Neuronal stem cell (in vitro differentiated cells): Measurements from ENCODE around the gene SETD1B.
A peak's percentile ranks its signal among the peaks of the same experiment; 100 is the strongest.

Experiments
- DNase-seq: peaks from one replicate; pipeline ENCODE4 v3.0.0-alpha.2; 2013; ENCODE audit warnings: low spot score
- H2AFZ ChIP-seq: one replicate; pipeline ENCODE4 v1.6.1; 2013; ENCODE audit warnings: mild to moderate bottlenecking, low read length, inconsistent platforms
- H2AK5ac ChIP-seq: 2 replicates; pipeline ENCODE4 v1.6.1; 2013; ENCODE audit warnings: low read depth, mild to moderate bottlenecking, inconsistent platforms, low read length, moderate library complexity, mixed read lengths
- H2BK120ac ChIP-seq: 2 replicates; pipeline ENCODE4 v1.6.1; 2013; ENCODE audit warnings: low read depth, mild to moderate bottlenecking, inconsistent platforms, low read length, moderate library complexity, mixed read lengths
- H2BK12ac ChIP-seq: one replicate; pipeline ENCODE4 v1.6.1; 2013; ENCODE audit warnings: low read length, inconsistent platforms
- H2BK15ac ChIP-seq: 2 replicates; pipeline ENCODE4 v1.6.1; 2013; ENCODE audit warnings: mild to moderate bottlenecking, low read length, inconsistent platforms, mixed read lengths
- H2BK5ac ChIP-seq: one replicate; pipeline ENCODE4 v1.6.1; 2013; ENCODE audit warnings: inconsistent platforms, mild to moderate bottlenecking, low read length, moderate library complexity
- H3K14ac ChIP-seq: one replicate; pipeline ENCODE4 v1.6.1; 2013; ENCODE audit warnings: low read length, inconsistent platforms
- H3K18ac ChIP-seq: 2 replicates; pipeline ENCODE4 v1.6.1; 2013; ENCODE audit warnings: low read length, inconsistent platforms
- H3K23ac ChIP-seq: 2 replicates; pipeline ENCODE4 v1.6.1; 2013; ENCODE audit warnings: low read depth, mild to moderate bottlenecking, mixed read lengths, low read length, inconsistent platforms; ENCODE audit not compliant: poor library complexity
- H3K27ac ChIP-seq: replicated peaks from 3 replicates; pipeline ENCODE4 v1.5.1; 2013; ENCODE audit warnings: low read length, inconsistent platforms
- H3K27me3 ChIP-seq, 3 experiments: 2 replicates each; pipeline ENCODE4 v1.6.1; 2013; ENCODE audit warnings: low read length in 3 of 3, mild to moderate bottlenecking in 2 of 3, inconsistent platforms in 1 of 3, low read depth in 1 of 3, mixed read lengths in 1 of 3, moderate library complexity in 1 of 3; ENCODE audit not compliant: control insufficient read depth in 3 of 3, insufficient read depth in 3 of 3
- H3K36me3 ChIP-seq, 2 donors: replicated peaks in 1 of 2; 2 replicates each; pipeline ENCODE4 v1.6.1; 2013; ENCODE audit warnings: low read length in 2 of 2; ENCODE audit not compliant: control insufficient read depth in 2 of 2, insufficient read depth in 2 of 2
- H3K4ac ChIP-seq: 2 replicates; pipeline ENCODE4 v1.6.1; 2013; ENCODE audit warnings: inconsistent platforms, mild to moderate bottlenecking, low read length, moderate library complexity
- H3K4me1 ChIP-seq, 2 donors: 1 replicate in 1 of 2; 2 replicates in 1 of 2; pipeline ENCODE4 v1.6.1; 2013; ENCODE audit warnings: low read length in 2 of 2, low read depth in 1 of 2; ENCODE audit not compliant: control insufficient read depth in 2 of 2, insufficient read depth in 1 of 2
- H3K4me2 ChIP-seq: one replicate; pipeline ENCODE4 v1.6.1; 2013; ENCODE audit warnings: mild to moderate bottlenecking, low read length, inconsistent platforms; ENCODE audit not compliant: insufficient read depth, poor library complexity, severe bottlenecking
- H3K4me3 ChIP-seq, 2 donors: 2 replicates each; pipeline ENCODE4 v1.5.1; 2013; ENCODE audit warnings: low read length in 2 of 2, mild to moderate bottlenecking in 2 of 2, inconsistent platforms in 1 of 2, moderate library complexity in 1 of 2
- H3K79me1 ChIP-seq: one replicate; pipeline ENCODE4 v1.6.1; 2013; ENCODE audit warnings: low read depth, mild to moderate bottlenecking, inconsistent platforms, low read length, moderate library complexity
- H3K9ac ChIP-seq: one replicate; pipeline ENCODE4 v1.6.1; 2013; ENCODE audit warnings: mild to moderate bottlenecking, low read depth, low read length, inconsistent platforms; ENCODE audit not compliant: poor library complexity
- H3K9me3 ChIP-seq, 2 donors: replicated peaks in 1 of 2; 2 replicates each; pipeline versions ENCODE3 to v1.6.1; 2013; ENCODE audit warnings: low read length in 2 of 2, mild to moderate bottlenecking in 2 of 2, inconsistent platforms in 1 of 2, low read depth in 1 of 2, mixed read lengths in 1 of 2, moderate library complexity in 1 of 2; ENCODE audit not compliant: control insufficient read depth in 2 of 2, insufficient read depth in 1 of 2
- H4K8ac ChIP-seq: one replicate; pipeline ENCODE4 v1.6.1; 2013; ENCODE audit warnings: low read depth, mild to moderate bottlenecking, inconsistent platforms, low read length, moderate library complexity
- H4K91ac ChIP-seq: one replicate; pipeline ENCODE4 v1.6.1; 2013; ENCODE audit warnings: low read length, low read depth, mild to moderate bottlenecking, inconsistent platforms; ENCODE audit not compliant: poor library complexity
- WGBS, 2 donors: extraction: QIAGEN DNeasy Blood & Tissue Kit; methylation state at CpG; one replicate each; pipeline ENCODE4 v1.1.7; 2013; ENCODE audit warnings: missing lambda C conversion rate in 2 of 2, mixed read lengths in 1 of 2; ENCODE audit not compliant: insufficient read length in 2 of 2, insufficient replicate concordance in 1 of 2; ENCODE audit errors: extremely low coverage in 2 of 2; 5-methylcytosine and 5-hydroxymethylcytosine counted together

Gene SETD1B

GRCh38 chr12:121796855-121797751 is 6.7 kb upstream of the SETD1B start:
- Histone ChIP-seq H2AK5ac (no peak overlapping the region), H3K4me3 (peak overlapping the region in 1 of 2 donors; percentile 56), H2BK15ac (no peak overlapping the region), H3K79me1 (peaks cover 14% of the 10 kb centered on the region), H3K36me3 (peaks cover 19 to 51% of the 10 kb centered on the region in 2 donors), H3K18ac (no peak overlapping the region), H3K4me1 (peaks cover 27 to 30% of the 10 kb centered on the region in 2 donors), H3K27me3 (peaks cover 0 to 19% (median 2%) of the 10 kb centered on the region in 3 experiments), H3K14ac (no peak overlapping the region), H3K23ac (peak overlapping the region; percentile 74), H2AFZ (no peak overlapping the region), H4K8ac (no peak overlapping the region), H4K91ac (no peak overlapping the region), H2BK12ac (no peak overlapping the region), H3K4ac (no peak overlapping the region), H3K27ac (no peak overlapping the region), H2BK120ac (no peak overlapping the region), H3K9ac (no peak overlapping the region), H3K4me2 (peak overlapping the region; percentile 42), H2BK5ac (peak overlapping the region; percentile 45), H3K9me3 (no peaks in the 10 kb centered on the region)
- DNase-seq, result peak; percentile 71
- WGBS, 2 donors, result no CpG with 5 or more reads among the region's 39 CpGs

- H3K9ac ChIP-seq, result no peak overlapping the region
- H3K9me3 ChIP-seq, result no peaks in the 10 kb centered on the region
- H2AK5ac ChIP-seq, result peak overlapping the region; percentile 17
- no peak overlapping the region for H2BK12ac ChIP-seq
- no peak overlapping the region for H3K23ac ChIP-seq
- no peak overlapping the region for H2BK15ac ChIP-seq
- H3K4me3 ChIP-seq, result no peak overlapping the region
- peaks cover 27 to 28% of the 10 kb centered on the region in 2 donors for H3K4me1 ChIP-seq
- no peak overlapping the region for H3K4ac ChIP-seq
- H3K4me2 ChIP-seq, result peak overlapping the region; percentile 29
- H2BK120ac ChIP-seq, result peak overlapping the region; percentile 4
- no peak for DNase-seq
- H3K79me1 ChIP-seq, result peaks cover 14% of the 10 kb centered on the region
- H2BK5ac ChIP-seq, result peak overlapping the region; percentile 45
- H4K91ac ChIP-seq, result no peak overlapping the region
- H2AFZ ChIP-seq, result no peak overlapping the region
- no peak overlapping the region for H3K18ac ChIP-seq
- H3K27ac ChIP-seq, result peak overlapping the region; percentile 33
- WGBS, 2 donors, result no CpG with 5 or more reads among the region's 19 CpGs
- H3K36me3 ChIP-seq, result peaks cover 19 to 51% of the 10 kb centered on the region in 2 donors
- H3K27me3 ChIP-seq, result peaks cover 0 to 9% (median 2%) of the 10 kb centered on the region in 3 experiments
- no peak overlapping the region for H4K8ac ChIP-seq
- H3K14ac ChIP-seq, result no peak overlapping the region
Measured at GRCh38 chr12:121797937-121798786, 5.6 kb upstream of the SETD1B start.

GRCh38 chr12:121798787-121799155 is 5.0 kb upstream of the SETD1B start:
- Histone ChIP-seq H3K4ac (no peak overlapping the region), H3K23ac (no peak overlapping the region), H3K9me3 (no peaks in the 10 kb centered on the region), H3K79me1 (peaks cover 14% of the 10 kb centered on the region), H3K14ac (no peak overlapping the region), H2AFZ (no peak overlapping the region), H4K91ac (no peak overlapping the region), H3K27ac (no peak overlapping the region), H3K9ac (no peak overlapping the region), H3K18ac (no peak overlapping the region), H3K36me3 (peaks cover 19 to 51% of the 10 kb centered on the region in 2 donors), H2AK5ac (no peak overlapping the region), H3K27me3 (peaks cover 0 to 3% (median 0%) of the 10 kb centered on the region in 3 experiments), H3K4me2 (peak overlapping the region; percentile 29), H2BK5ac (no peak overlapping the region), H4K8ac (no peak overlapping the region), H2BK120ac (no peak overlapping the region), H2BK15ac (no peak overlapping the region), H2BK12ac (no peak overlapping the region), H3K4me3 (peak overlapping the region in 1 of 2 donors; percentile 56), H3K4me1 (peaks cover 27 to 28% of the 10 kb centered on the region in 2 donors)
- WGBS, 2 donors, result no CpG with 5 or more reads among the region's 10 CpGs
- no peak for DNase-seq
